ENCODE data around the gene NDST1.

The NDST1 gene

DNA sequence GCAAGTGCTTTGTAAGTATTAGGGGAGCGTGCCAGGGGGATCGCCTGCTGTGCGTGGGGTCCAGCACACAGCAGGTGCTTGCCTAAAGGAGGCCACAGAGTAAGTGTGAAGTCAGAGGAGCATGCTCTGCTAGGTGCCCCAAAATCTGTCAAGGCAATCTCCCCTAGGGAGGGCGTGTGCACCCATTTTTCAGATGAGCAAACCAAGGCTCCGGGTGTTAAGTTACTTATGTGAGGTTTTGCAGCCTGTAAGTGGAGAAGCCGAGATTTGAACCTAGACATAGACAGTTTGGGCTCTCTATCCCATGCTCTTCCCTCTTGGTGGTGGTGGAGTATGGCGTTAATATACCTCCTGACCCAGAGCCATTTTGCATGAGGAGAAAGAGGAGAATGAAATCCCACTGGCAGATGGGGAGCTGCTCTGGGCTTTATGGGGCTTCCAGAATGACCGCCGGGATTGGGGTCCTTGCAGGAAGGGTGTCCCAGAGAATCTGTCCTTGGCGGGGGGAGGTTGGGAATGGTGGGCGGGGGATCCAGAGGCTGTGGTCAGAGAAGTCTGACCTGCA, 14.1 kb downstream of the NDST1 start:
- no peak for DNase-seq

DNA sequence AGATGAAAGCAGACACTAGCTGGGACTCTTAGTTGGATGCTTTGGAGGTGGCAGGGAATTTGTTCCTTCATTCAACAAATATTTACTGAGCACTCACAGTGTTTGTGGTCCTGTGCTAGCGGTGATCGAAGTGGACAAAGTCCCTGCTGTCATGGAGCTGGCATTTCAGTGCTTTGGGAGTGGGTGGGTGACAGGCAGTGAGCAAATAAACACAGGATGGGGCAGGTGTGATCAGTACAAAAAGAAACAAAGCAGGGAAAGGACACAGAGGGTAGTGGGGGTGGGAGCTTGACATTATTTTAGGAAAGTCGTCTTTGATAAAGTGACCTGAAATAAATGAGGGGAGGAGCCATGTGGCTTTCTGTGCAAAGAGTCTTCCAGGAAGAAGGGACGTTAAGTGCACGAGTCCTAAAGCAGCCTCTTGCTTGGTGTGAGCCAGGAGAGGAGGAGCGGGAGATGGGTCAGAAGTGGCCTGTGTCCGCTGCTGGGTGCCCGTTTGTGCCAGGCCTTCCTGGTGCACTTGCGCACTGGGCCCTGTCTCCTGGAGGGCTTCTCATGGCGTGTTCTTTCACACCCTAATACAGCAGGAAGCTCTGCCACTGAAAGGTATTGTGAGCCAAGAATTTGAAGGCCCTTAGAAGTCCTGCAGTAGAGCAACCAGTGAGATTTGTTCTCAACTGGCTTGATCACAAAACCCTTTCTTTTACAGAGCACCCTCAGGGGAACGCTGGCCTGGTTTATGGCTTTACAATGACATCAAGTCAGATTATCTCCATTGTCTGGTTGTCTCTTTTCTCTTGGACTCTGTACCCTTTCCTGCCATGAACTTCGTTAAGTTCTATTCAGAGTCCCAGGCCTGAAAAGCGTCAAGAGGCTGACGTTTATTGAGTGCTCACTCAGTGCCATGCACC, 14.8 kb downstream of the NDST1 start:
- DNase-seq, result peak in 11 of 58 donors; percentile 26 to 63 (median 38)

DNA sequence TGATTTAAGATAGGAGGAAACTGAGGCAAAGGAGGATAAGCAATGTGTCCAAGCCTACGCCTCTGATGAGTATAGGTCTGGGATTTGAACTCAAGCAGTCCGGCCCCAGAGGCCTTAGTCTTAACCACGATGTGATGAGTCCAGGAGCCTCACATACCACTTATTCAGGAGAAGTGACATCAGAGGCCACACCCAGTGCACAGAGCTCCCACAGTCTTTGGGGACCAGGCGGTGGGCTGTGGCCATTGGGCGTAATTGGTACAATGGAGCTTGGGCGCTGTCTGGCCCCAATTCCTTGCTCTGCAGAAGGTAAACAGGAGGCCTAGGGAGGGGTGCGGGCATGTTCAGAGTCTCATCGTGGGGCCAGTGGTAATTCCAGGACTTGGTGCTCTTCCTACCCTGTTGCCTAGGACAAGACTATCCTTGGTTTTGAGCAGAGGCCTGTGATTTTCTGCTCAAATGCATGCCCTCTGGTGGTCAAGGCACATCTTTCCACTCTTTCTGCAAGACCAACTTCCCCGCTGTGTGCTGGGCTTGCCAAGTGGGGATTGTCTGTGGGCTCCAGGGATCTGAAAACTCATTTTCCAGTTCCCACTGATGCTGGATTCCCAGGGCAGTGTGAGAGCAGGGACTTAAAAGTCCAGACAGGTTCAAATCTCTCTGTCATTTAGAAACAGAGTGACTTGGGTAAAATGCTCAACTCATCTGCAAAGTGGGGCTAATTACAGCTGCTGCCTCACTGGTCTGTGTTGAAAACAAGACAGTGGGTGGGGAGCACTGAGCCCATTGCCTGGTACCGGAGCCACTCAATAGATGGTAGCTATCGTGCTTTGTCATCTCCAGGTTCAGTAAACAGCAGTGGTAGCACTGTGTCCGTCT, 15.8 kb downstream of the NDST1 start:
- DNase-seq, result peak in 39 of 58 donors; percentile 14 to 82 (median 48)

DNA sequence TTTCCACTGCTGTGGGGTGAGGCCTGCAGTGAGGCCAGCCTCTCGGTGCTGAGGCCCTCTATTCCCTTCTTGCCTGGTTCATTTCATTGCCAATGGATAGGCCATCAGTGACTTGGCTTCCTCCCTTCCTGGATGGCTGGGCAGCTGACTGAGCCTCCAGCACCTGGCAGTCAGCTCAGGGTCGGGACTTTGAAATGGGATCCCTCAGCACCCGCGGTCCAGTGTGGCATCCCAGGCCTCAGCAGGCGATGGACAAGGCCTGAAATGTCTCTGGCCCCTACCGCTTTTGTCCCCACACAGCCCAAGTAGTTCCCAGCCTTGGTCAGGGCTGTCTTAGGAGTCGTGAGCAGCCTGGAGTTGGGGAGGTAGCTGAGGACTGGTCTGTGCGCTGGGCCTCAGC, 17.2 kb downstream of the NDST1 start:
- no peak for DNase-seq

DNA sequence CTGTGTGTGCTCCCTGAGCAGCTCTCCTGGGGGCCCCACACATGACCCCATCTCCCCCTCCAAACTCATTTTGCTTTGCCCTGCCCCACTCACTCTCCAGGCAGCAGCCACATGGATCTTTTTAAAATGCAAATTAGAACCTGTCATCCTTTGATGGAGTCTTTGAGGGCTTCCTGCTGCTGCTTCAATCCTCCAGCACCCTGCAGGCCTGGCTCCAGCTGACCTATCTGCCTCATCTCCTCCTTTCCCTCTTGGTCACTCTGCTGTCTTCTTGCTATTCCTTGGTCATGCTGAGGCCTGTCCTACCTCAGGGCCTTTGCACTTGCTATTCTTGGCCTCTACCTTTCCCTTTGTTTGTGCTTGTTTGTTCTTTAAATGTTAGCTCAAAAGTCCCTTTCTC, 17.9 kb downstream of the NDST1 start:
- DNase-seq, result no peak

DNA sequence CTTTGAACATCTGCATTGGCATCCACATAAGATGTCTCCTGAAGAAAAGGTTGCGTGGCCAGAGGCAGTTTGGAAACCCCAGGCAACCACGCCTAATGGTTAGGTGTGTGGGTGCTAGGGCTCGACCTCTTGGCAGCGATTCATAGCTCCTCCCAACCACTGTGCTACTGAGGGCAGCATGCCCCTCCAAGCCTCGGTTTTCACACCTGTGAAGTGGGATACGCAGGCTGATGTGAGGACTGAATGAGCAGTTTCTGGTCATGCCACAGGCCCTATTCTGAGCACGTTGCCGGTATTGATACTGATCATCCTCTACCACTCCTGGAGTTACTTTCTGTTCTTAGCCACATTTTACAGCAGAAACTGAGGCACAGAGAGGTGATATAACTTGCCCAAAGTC, 19.1 kb downstream of the NDST1 start:
- no peak for DNase-seq

DNA sequence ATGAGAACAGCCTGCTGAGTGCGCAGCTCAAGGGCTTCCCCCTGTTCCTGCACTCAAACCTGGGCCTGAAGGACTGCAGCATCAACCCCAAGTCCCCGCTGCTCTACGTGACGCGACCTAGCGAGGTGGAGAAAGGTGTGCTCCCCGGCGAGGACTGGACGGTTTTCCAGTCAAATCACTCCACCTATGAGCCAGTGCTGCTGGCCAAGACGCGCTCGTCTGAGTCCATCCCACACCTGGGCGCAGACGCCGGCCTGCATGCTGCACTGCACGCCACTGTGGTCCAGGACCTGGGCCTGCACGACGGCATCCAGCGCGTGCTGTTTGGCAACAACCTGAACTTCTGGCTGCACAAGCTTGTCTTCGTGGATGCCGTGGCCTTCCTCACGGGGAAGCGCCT, 19.9 kb downstream of the NDST1 start:
- no peak for DNase-seq

DNA sequence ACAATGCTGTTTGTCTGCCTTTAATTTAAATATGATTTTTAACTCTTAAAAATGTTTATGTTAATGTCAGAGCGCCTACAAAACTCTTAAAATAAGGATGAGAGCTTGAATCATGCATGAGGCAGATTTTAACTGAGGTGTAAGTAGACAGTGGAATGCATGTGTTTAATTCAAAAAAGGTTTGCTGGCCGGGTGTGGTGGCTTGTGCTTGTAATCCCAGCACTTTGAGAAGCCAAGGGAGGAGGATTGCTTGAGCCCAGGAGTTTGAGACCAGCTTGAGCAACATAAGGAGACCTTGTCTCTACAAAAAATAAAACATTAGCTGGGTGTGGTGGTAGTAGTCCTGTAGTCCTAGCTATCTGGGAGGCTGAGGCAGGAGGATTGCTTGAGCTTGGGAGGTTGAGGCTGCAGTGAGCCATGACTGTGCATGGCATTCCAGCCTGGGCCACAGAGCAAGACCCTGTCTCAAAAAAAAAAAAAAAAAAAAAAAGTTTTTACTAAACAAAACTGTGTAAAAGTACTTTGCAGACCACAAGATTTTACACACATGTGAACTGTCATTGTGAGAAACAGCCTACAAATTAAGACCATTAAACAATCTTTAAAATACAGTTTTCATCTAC, 21.1 kb downstream of the NDST1 start:
- no peak for DNase-seq

DNA sequence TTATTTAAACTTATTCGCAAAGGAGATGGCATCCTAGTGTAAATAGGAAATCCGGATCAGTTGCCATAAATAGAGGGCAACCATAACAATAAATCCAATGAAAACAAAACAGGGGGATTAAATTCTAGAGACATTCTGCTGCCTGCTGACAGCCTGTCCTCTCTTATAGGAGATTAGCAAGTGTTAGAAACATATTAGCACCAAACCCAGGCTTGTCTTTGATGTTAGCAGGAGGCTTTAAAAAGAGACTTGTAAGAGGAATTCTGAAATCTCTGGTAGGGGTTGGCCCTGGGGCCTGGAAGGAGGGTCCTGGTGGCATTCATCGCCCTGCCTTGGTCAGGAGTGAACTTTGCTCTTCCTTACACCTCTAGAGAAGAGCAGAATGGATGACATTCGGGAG, 21.6 kb downstream of the NDST1 start:
- no peak for DNase-seq

DNA sequence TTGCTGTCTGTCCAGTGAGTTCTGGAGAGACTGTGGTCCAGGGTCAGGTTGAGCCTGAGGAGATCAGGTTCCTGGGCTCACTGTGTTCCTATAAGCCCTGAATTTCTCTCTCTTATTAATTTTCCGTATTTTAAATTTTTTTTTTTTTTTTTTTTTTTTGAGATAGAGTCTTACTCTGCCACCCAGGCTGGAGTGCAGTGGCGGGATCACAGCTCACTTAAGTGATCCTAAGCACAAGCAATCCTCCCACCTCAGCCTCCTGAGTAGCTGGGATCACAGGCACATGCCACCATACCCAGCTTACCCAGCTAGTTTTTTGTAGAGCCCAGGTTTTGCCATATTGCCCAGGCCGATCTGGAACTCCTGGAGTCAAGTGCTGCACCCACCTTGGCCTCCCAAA, 22.5 kb downstream of the NDST1 start:
- DNase-seq, result no peak

DNA sequence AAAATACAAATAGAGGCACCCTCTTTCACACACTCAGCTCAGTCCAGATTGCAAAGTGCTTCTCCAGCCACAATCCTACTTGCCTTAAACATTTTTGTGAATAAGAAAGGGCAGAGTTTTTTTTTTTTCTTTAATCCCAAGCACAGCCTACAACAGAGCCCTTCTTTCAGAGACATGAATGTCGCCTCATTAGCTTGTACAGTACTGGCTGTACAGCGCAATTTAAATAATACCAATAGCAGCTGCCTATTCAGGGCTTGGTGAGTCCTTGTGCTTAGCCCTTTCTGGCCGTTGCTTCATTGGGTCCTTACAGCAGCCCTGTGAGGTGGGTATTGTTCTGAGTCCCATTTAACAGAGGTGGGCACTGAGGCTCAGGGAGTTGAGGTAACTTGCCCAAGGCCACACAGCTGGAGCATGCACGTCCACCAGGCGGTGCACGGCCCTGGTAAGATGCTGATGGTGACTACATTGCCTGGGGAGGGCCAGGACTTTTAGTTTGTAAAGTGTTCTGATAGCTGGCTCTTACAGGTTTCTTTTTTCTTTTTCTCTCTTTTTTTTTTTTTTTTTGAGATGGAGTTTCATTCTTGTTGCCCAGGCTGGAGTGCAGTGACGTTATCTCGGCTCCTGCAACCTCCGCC, 23.1 kb downstream of the NDST1 start:
- no peak for DNase-seq

DNA sequence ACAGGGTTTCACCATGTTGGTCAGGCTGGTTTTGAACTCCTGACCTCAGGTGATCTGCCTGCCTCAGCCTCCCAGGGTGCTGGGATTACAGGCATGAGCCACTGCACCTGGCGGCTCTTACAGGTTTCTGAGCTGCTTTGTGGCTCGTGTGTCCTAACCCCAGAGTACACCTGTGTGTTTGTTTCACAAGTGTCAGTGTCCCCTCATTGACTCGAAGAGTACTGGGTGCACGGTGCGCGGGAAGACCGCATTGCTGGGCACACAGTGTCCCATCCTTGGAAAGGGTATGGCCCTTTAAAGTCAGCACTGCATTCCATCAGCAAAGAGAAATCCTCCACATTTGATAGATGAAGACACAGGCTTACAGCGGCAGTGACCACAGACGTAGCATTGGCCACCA, 23.8 kb downstream of the NDST1 start:
- DNase-seq, result no peak

DNA sequence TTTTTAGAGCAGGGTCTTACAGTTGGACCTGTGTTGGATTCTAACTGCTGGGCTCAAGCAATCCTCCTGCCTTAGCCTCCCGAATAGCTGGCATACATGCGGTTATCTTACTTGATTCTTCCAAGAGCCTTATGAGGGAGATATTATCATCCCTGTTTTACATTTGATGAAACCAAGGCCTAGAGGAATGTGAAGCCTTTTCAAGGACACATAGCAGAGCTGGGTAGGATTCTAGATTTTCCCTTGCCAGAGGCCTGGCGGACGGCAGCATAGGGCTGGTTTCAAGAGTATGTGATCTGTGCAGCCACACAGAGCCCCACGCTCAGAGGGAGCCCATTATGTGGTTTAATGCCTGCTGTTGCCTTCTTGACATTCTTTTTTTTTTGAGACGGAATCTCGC, 24.2 kb downstream of the NDST1 start:
- no peak for DNase-seq

DNA sequence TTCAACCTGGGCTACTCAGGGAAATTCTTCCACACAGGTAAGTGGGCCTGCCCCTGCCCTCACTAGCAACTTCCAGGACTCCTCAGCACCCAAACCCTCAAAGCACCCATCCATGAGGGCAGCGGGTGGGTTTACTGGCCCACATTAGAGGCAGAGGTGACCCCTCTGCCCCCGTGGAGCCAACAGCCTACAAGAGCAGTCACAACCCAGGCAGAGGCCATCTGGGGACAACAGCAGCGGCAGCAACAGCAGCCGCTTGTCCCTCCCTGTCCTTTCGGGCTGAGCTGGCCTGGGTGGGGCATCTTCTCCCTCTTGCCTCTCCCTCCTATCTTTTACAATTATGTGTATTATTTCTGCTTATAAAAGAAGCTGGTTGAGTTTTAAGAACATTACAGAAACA, 25.1 kb downstream of the NDST1 start:
- no peak for DNase-seq

DNA sequence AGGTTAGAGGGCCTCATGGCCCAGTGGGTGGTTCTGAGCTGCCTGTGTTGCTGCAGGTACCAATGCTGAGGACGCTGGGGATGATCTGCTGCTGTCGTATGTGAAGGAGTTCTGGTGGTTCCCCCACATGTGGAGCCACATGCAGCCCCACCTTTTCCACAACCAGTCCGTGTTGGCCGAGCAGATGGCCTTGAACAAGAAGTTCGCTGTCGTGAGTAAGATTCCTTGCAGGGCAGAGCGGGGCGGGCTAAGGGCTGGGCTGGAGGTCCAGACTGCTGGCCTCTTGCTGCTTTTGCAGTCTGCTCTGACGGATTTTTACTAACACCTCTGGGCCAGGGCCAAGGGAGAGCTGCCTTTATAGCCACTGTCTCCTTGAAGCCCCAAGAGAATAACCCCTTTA, 26.9 kb downstream of the NDST1 start:
- no peak for DNase-seq

DNA sequence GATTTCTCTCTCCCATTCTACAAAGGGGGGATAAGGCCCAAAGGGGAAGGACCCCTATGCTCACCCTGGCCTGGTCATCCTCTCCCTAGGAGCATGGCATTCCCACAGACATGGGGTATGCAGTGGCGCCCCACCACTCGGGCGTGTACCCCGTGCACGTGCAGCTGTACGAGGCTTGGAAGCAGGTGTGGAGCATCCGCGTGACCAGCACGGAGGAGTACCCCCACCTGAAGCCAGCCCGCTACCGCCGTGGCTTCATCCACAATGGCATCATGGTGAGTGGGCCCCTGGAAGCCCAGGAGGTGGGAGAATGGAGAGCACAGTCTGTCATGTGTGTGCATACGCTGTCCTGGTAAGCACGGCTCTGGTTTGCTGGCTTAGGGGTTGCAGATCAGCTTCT, 27.7 kb downstream of the NDST1 start:
- DNase-seq, result no peak

DNA sequence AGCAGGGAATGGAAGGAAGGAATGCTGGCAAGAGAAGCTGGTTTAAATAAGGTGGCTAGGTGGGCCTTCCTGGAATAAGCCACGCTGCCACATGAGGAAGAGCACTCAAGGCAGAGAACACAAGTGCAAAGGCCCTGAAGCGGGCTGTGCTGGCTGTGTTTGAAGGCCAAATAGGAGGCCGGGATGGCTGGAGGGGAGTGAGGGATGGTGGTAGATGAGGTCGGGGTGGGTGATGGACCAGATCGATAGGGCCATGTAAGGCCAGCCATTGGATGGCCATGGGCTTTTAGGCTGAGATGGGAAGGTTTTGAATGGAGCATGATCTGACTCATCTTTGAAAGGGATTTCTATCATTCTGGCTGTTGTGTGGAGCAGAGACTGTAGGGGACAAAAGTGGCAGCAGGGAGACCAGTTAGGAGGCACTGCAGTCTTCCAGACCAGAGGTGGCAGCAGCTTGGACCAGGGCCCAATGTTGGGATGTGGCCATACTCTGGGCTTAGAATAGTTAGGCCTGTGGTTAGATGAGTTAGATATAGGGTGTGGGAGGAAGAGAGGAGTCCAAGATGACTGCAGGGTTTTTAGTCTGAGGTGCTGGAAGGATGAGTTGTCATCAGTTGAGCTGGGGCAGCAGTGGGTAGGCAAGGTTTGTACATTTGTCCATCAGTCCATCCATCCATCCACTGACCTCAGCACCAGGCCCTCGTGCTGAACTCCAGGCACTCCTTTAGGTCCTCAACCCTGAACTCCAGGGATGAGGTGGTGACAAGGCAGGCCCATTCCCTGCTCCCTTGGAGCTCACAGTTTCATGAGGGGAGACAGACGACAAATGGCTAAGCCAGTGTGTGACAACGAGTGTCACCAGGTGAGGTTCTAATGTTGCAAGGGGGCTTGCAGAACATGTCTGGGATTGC, 30.3 kb downstream of the NDST1 start:
- DNase-seq, result no peak

DNA sequence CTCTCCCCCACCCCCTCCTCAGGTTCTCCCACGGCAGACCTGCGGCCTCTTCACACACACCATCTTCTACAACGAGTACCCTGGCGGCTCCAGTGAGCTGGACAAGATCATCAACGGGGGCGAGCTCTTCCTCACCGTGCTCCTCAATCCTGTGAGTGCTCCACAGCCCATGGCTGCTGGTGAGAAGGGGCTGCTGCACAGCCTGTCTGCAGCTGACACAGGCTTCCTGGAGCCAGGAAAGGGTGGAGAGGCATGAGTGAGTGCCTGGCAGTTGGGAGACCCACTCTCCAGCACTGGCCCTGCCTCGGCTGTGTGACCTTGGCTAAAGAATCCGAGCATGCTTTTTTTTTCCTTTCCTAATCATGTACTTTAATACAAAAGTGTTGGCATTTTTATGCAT, 31.3 kb downstream of the NDST1 start:
- no peak for DNase-seq

DNA sequence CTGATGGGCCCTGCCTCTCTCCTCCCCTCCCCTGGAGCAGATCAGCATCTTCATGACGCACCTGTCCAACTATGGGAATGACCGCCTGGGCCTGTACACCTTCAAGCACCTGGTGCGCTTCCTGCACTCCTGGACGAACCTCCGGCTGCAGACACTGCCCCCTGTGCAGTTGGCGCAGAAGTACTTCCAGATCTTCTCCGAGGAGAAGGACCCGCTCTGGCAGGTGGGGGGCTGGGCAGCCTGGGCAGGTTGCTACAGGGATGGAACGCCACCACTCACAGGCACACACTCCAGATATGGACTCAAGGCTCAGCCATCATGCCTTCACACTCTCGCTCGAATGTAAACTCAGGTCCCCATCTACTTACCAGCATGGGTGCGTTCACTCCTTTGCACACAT, 32.1 kb downstream of the NDST1 start:
- DNase-seq, result no peak
